ENCODE results near the gene ASB7. TPM values are rescaled to one million over a fixed set of nuclear protein-coding genes. Genes with fewer than 3 reads are reported as not detected.
A peak's percentile ranks its signal among the peaks of the same experiment; 100 is the strongest.

ASB7 gene
- total and polyA plus RNA-seq, 12 donors = 2.9 to 7.0 (median 5.8) TPM

DNA sequence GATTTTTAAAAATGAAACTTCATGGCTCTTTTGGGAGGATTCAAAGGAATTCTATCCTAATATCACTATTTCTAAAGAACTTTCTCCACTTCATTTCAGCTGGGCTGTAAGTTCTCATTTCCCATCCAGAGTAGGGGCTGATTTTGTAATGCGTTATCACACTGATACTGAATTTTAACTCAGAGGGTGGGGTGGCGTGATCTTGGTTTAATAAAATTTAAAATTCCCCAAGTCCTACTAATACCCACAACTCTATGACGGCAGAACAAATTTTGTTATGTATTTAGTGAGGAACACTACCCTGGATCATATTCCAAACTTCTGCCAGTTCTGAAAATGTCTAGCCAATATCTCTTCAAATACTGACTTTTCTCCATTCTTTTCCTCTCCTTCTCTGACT lies 92.7 kb downstream of the ASB7 start:
- H3K9me3 ChIP-seq = peaks cover 0 to 12% (median 0%) of the 10 kb centered on the region in 11 donors
- ATAC-seq (peak in 2 of 8 donors; percentile 14 to 28), DNase-seq (no peak)
- H3K4me3 ChIP-seq = no peak overlapping the region
- H3K27me3 ChIP-seq = peaks cover 0 to 11% (median 0%) of the 10 kb centered on the region in 7 donors
- TF ChIP-seq, protein P1, sequence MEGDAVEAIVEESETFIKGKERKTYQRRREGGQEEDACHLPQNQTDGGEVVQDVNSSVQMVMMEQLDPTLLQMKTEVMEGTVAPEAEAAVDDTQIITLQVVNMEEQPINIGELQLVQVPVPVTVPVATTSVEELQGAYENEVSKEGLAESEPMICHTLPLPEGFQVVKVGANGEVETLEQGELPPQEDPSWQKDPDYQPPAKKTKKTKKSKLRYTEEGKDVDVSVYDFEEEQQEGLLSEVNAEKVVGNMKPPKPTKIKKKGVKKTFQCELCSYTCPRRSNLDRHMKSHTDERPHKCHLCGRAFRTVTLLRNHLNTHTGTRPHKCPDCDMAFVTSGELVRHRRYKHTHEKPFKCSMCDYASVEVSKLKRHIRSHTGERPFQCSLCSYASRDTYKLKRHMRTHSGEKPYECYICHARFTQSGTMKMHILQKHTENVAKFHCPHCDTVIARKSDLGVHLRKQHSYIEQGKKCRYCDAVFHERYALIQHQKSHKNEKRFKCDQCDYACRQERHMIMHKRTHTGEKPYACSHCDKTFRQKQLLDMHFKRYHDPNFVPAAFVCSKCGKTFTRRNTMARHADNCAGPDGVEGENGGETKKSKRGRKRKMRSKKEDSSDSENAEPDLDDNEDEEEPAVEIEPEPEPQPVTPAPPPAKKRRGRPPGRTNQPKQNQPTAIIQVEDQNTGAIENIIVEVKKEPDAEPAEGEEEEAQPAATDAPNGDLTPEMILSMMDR (IDR thresholded peaks at IDR 0.05) = no peak
- H3K4me1 ChIP-seq = peaks cover 0 to 9% (median 0%) of the 10 kb centered on the region in 9 donors
- WGBS, 2 donors = 69 to 85% methylated on average over 3 of the region's 3 CpGs
- intact Hi-C loops (cut with DNase I) = loop anchor here in 1 of 10 donors (10.0 kb wide), 1 partner anchor 60 kb away; no protein-coding TSS in a partner anchor
- H3K36me3 ChIP-seq = no peaks in the 10 kb centered on the region
- peak overlapping the region in 6 of 10 donors; percentile 28 to 81 (median 44) for H3K27ac ChIP-seq

DNA sequence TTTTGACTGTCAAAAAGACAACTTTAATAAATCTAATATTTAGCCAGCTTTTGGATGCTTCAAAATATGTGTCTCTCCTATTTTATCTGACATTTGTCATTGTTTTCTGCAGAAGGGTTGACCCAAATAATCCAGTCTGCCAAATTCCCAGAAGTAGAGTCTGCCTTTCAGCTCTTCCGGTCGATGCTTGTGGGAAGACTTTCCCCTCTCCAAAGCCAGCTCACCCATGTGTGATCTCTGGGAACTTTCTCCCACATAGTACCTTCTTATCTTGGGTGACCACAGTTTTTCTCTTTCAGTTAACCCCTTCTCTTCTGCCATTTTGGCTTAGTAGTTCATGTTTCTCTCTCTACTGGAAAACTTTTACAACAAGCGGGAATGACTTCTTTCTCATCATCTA lies 94.1 kb downstream of the ASB7 start:
- 47 to 55% methylated on average over 3 of the region's 3 CpGs for WGBS, 2 donors
- ATAC-seq (peak in 3 of 8 donors; percentile 53 to 62 (median 61)), DNase-seq (no peak)
- Histone ChIP-seq H3K36me3 (no peaks in the 10 kb centered on the region), H3K4me3 (no peak overlapping the region), H3K4me1 (peaks cover 0 to 9% (median 0%) of the 10 kb centered on the region in 9 donors), H3K9me3 (peaks cover 0 to 12% (median 0%) of the 10 kb centered on the region in 11 donors), H3K27me3 (peaks cover 0 to 11% (median 0%) of the 10 kb centered on the region in 7 donors), H3K27ac (peak overlapping the region in 4 of 10 donors; percentile 21 to 81 (median 36))
- intact Hi-C loops (cut with DNase I) = loop anchor here in 1 of 10 donors (10.0 kb wide), 1 partner anchor 62 kb away; no protein-coding TSS in a partner anchor
- TF ChIP-seq, protein P1 (IDR thresholded peaks at IDR 0.05) = no peak

Other genes starting within 250 kb of the ASB7 start
- gene CERS3, start 73.6 kb upstream of the ASB7 start, total RNA-seq = not detected
- under 1 TPM in 1 of 2 donors, not detected in 1; 0.03 TPM for gene CERS3, start 73.6 kb upstream of the ASB7 start, polyA plus RNA-seq
- gene LINS1, start 405 bp upstream of the ASB7 start, total RNA-seq = 10 to 100 TPM in 1 of 10 donors, 1 to 10 TPM in 9; 5.4 to 12.2 (median 7.3) TPM
- 1 to 10 TPM; 4.7 to 5.0 TPM for gene LINS1, start 405 bp upstream of the ASB7 start, polyA plus RNA-seq